Esophagus squamous epithelium (tissue), 4 donors: Measurements from ENCODE around the gene SPTBN5.

Source experiments
- POLR2A ChIP-seq, 4 donors: fragments of 450-650 bp; IDR thresholded peaks; one replicate each; pipeline ENCODE4 v1.6.1; 2017; ENCODE audit warnings: antibody characterized with exemption in 4 of 4, mild to moderate bottlenecking in 4 of 4, moderate library complexity in 3 of 4
- TF ChIP-seq, protein P1 (sequence below), 6 experiments: fragments of 450-650 bp in 4 of 6; fragments of 200-600 bp in 2 of 6; sonication (generic) in 2 of 6; IDR thresholded peaks; one replicate each; pipeline ENCODE4 v1.5.1; 2016 to 2019; ENCODE audit warnings: antibody characterized with exemption in 6 of 6, mild to moderate bottlenecking in 4 of 6, moderate library complexity in 4 of 6

DNA sequence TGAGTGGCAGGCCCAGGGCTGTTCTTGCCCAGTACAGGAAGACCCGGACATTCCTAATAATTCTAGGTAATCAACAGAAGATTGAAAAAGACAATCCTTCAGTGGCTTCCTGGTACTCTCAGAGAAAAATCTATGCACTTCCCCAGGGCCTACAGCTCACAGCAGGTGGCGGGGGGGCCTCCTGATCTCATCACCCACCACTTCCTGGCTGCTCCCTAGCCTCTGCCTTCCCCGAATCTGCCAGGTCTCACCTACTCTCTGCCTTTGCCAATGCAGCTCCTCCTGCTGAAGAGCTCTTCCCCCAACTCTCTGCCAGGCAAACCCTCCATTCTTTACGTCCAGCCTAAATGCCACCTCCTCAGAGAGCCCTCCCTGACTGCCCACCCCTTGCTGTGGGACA, 41.0 kb upstream of the SPTBN5 start:
- TF ChIP-seq, protein P1, sequence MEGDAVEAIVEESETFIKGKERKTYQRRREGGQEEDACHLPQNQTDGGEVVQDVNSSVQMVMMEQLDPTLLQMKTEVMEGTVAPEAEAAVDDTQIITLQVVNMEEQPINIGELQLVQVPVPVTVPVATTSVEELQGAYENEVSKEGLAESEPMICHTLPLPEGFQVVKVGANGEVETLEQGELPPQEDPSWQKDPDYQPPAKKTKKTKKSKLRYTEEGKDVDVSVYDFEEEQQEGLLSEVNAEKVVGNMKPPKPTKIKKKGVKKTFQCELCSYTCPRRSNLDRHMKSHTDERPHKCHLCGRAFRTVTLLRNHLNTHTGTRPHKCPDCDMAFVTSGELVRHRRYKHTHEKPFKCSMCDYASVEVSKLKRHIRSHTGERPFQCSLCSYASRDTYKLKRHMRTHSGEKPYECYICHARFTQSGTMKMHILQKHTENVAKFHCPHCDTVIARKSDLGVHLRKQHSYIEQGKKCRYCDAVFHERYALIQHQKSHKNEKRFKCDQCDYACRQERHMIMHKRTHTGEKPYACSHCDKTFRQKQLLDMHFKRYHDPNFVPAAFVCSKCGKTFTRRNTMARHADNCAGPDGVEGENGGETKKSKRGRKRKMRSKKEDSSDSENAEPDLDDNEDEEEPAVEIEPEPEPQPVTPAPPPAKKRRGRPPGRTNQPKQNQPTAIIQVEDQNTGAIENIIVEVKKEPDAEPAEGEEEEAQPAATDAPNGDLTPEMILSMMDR (IDR thresholded peaks at IDR 0.05): no peak
- no peak for TF ChIP-seq POLR2A (IDR thresholded peaks at IDR 0.05)
